HCT116 (cell line): Measurements from ENCODE around the gene FAM180A. TPM values are rescaled to one million over a fixed set of nuclear protein-coding genes. Genes with fewer than 3 reads are reported as not detected.

Experiments
- ATAC-seq: fragments of 200-7000 bp; cut with Tn5 transposase; 2 replicates; pipeline ENCODE4 v1.9.1; 2020; ENCODE audit warnings: mild to moderate bottlenecking, moderate library complexity
- BruUV-seq: library from RNA; stranded (reverse); fragments of 400-500 nt; replicated peaks from 2 replicates; lab custom pipeline; 2021; lab: Mats Ljungman, UMichigan
- CTCF ChIA-PET: fragments of 300-600 bp; sonication (Branson Sonifier 250); formaldehyde crosslinking; loops from one replicate; lab custom pipeline; 2021; ENCODE audit warnings: antibody characterized with exemption; lab: Charles Lee
- POLR2A ChIA-PET: fragments of 300-600, 350-600 bp; sonication (Branson Sonifier 250); formaldehyde crosslinking; loops from one replicate; lab custom pipeline; 2021; ENCODE audit warnings: antibody characterized with exemption; lab: Charles Lee
- RAD21 ChIA-PET, 2 experiments: fragments of 300-600 bp; sonication (Branson Sonifier 250); formaldehyde crosslinking; loops; one replicate each; lab custom pipeline; 2023; ENCODE audit warnings: low total read pairs in 2 of 2; ENCODE audit not compliant: uncharacterized antibody in 2 of 2, unreplicated experiment in 2 of 2, low non-redundant PET in 1 of 2; lab: Charles Lee
- DNase-seq: peaks from one replicate; pipeline ENCODE4 v3.0.0-alpha.2; 2010; ENCODE audit warnings: low read depth, low spot score
- H2AFZ ChIP-seq: fragments of 200-600 bp; shearing (Covaris generic), sonication (generic); 2 replicates; pipeline ENCODE4 v1.6.1; 2017; ENCODE audit warnings: low read depth, mixed run types, mixed read lengths, antibody characterized with exemption, low read length; ENCODE audit not compliant: poor library complexity, severe bottlenecking
- H3K27ac ChIP-seq: 2 replicates; pipeline ENCODE4 v1.5.1; 2012; ENCODE audit warnings: low read depth, low read length
- H3K27me3 ChIP-seq: fragments of 200-600 bp; sonication (generic); 2 replicates; pipeline ENCODE4 v1.6.1; 2016; ENCODE audit warnings: mixed run types, low read length, mixed read lengths; ENCODE audit not compliant: insufficient read depth
- H3K36me3 ChIP-seq, 2 experiments: fragments of 200-500 bp in 1 of 2; fragments of 200-600 bp in 1 of 2; sonication (Bioruptor generic) in 1 of 2; sonication (generic) in 1 of 2; 2 replicates each; pipeline versions ENCODE4 v1.5.1 to v1.6.1; 2014 to 2016; ENCODE audit warnings: low read length in 2 of 2, inconsistent platforms in 1 of 2, mixed read lengths in 1 of 2, mixed run types in 1 of 2; ENCODE audit not compliant: insufficient read depth in 2 of 2, control insufficient read depth in 1 of 2
- H3K4me1 ChIP-seq, 2 experiments: fragments of 200-600 bp in 1 of 2; sonication (generic) in 1 of 2; 2 replicates each; pipeline versions ENCODE4 v1.5.1 to v1.6.1; 2012 to 2017; ENCODE audit warnings: low read length in 2 of 2, inconsistent platforms in 1 of 2, mild to moderate bottlenecking in 1 of 2, mixed read lengths in 1 of 2, mixed run types in 1 of 2, moderate library complexity in 1 of 2; ENCODE audit not compliant: insufficient read depth in 2 of 2, control insufficient read depth in 1 of 2
- H3K4me2 ChIP-seq: fragments of 200-600 bp; sonication (generic); 2 replicates; pipeline ENCODE4 v1.6.1; 2017; ENCODE audit warnings: mixed run types, low read length, mixed read lengths
- H3K4me3 ChIP-seq, 2 experiments: fragments of 200-600 bp in 1 of 2; sonication (generic) in 1 of 2; replicated peaks in 1 of 2; 2 replicates each; pipeline ENCODE4 v1.5.1; 2011 to 2016; ENCODE audit warnings: low read length in 2 of 2, control low read depth in 1 of 2, low read depth in 1 of 2, mild to moderate bottlenecking in 1 of 2, mixed read lengths in 1 of 2, mixed run types in 1 of 2
- H3K79me2 ChIP-seq: fragments of 200-600 bp; sonication (generic); 2 replicates; pipeline ENCODE4 v1.6.1; 2017; ENCODE audit warnings: mild to moderate bottlenecking, mixed run types, low read length, moderate library complexity, mixed read lengths; ENCODE audit not compliant: insufficient read depth
- H3K9ac ChIP-seq: fragments of 200-600 bp; sonication (generic); 2 replicates; pipeline ENCODE4 v1.6.1; 2016; ENCODE audit warnings: low read length, mixed read lengths
- H3K9me2 ChIP-seq: fragments of 200-600 bp; sonication (generic), shearing (Covaris generic); 2 replicates; pipeline ENCODE4 v1.6.1; 2017; ENCODE audit warnings: mixed run types, mild to moderate bottlenecking, moderate library complexity; ENCODE audit not compliant: insufficient read depth
- H3K9me3 ChIP-seq, 2 experiments: fragments of 200-500 bp in 1 of 2; fragments of 200-600 bp in 1 of 2; sonication (Bioruptor generic) in 1 of 2; sonication (generic) in 1 of 2; 2 replicates each; pipeline ENCODE4 v1.6.1; 2014 to 2017; ENCODE audit warnings: low read length in 2 of 2, mixed read lengths in 2 of 2, inconsistent platforms in 1 of 2, low read depth in 1 of 2, mild to moderate bottlenecking in 1 of 2, mixed run types in 1 of 2, moderate library complexity in 1 of 2; ENCODE audit not compliant: control insufficient read depth in 1 of 2, insufficient read depth in 1 of 2
- H4K20me1 ChIP-seq: fragments of 200-600 bp; sonication (generic), shearing (Covaris generic); 2 replicates; pipeline ENCODE4 v1.6.1; 2017; ENCODE audit warnings: mixed run types, mild to moderate bottlenecking, moderate library complexity; ENCODE audit not compliant: insufficient read depth
- CEBPB ChIP-seq: IDR thresholded peaks from 2 replicates; pipeline ENCODE4 v1.6.1; 2012; ENCODE audit warnings: low read depth
- CTCF ChIP-seq, 3 experiments: fragments of 200-600 bp in 1 of 3; sonication (generic) in 1 of 3; IDR thresholded peaks in 2 of 3; conservative IDR thresholded peaks in 1 of 3; 2 replicates each; pipeline ENCODE4 v1.5.1; 2012 to 2017; ENCODE audit warnings: low read depth in 2 of 3, low read length in 2 of 3, antibody characterized with exemption in 1 of 3, borderline replicate concordance in 1 of 3, control low read depth in 1 of 3, mild to moderate bottlenecking in 1 of 3, mixed read lengths in 1 of 3, mixed run types in 1 of 3, moderate library complexity in 1 of 3; ENCODE audit not compliant: insufficient read depth in 1 of 3
- ELF1 ChIP-seq: IDR thresholded peaks from 2 replicates; pipeline ENCODE4 v1.6.1; 2012; ENCODE audit warnings: low read depth, borderline replicate concordance
- EZH2 ChIP-seq: fragments of 200-600 bp; sonication (generic); IDR thresholded peaks from 2 replicates; pipeline ENCODE4 v1.6.1; 2017; ENCODE audit warnings: antibody characterized with exemption, mixed run types
- FOSL1 ChIP-seq: IDR thresholded peaks from 2 replicates; pipeline ENCODE4 v1.6.1; 2012; ENCODE audit warnings: low read depth
- POLR2AphosphoS5 ChIP-seq: IDR thresholded peaks from 2 replicates; pipeline ENCODE4 v1.6.1; 2011; ENCODE audit warnings: mild to moderate bottlenecking, low read depth, low read length, moderate library complexity
- RAD21 ChIP-seq: IDR thresholded peaks from 2 replicates; pipeline ENCODE4 v1.6.1; 2012; ENCODE audit warnings: low read depth, mild to moderate bottlenecking
- SIN3A ChIP-seq: IDR thresholded peaks from 2 replicates; pipeline ENCODE4 v1.6.1; 2012; ENCODE audit warnings: low read depth
- SP1 ChIP-seq: IDR thresholded peaks from 2 replicates; pipeline ENCODE4 v1.6.1; 2012; ENCODE audit warnings: low read depth
- TCF7L2 ChIP-seq: IDR thresholded peaks from 2 replicates; pipeline ENCODE4 v1.7.0; 2011; ENCODE audit warnings: borderline replicate concordance, inconsistent platforms; ENCODE audit not compliant: insufficient read depth, insufficient read length; ENCODE audit errors: extremely low read depth
- ZBTB33 ChIP-seq: IDR thresholded peaks from 2 replicates; pipeline ENCODE4 v1.6.1; 2011; ENCODE audit warnings: mild to moderate bottlenecking, low read length, moderate library complexity; ENCODE audit not compliant: insufficient replicate concordance; ENCODE audit errors: extremely low read depth
- ZFX ChIP-seq: fragments of 450-650 bp; IDR thresholded peaks from 2 replicates; pipeline ENCODE4 v1.6.1; 2017
- ZNF274 ChIP-seq: fragments of 200-500 bp; sonication (Bioruptor generic); IDR thresholded peaks from 2 replicates; pipeline ENCODE4 v1.6.1; 2014; ENCODE audit warnings: mild to moderate bottlenecking, low read depth, low read length, inconsistent platforms
- intact Hi-C: fragments of 100-400 bp; cut with micrococcal nuclease; formaldehyde crosslinking; loops from 2 replicates; pipeline ENCODE4 v1.10.0; 2022
- total RNA-seq: library from RNA; stranded (reverse); gene quantifications from one replicate; pipeline ENCODE4 v1.2.1, GENCODE V29; 2021; ENCODE audit not compliant: unreplicated experiment

Gene FAM180A
- total RNA-seq, 1 experiment from 2014 or later: 0.59 TPM

GRCh38 chr7:135718794-135719437 is 29.7 kb downstream of the FAM180A start:
- RAD21 ChIA-PET: no interaction called here
- Histone ChIP-seq H3K9me3 (no peaks in the 10 kb centered on the region), H3K27me3 (no peaks in the 10 kb centered on the region), H3K9ac (no peak overlapping the region), H3K9me2 (no peaks in the 10 kb centered on the region), H3K4me1 (peaks cover 27 to 33% of the 10 kb centered on the region in 2 experiments), H3K79me2 (no peaks in the 10 kb centered on the region), H3K4me3 (no peak overlapping the region), H3K4me2 (no peak overlapping the region), H4K20me1 (no peaks in the 10 kb centered on the region), H3K36me3 (no peaks in the 10 kb centered on the region), H2AFZ (no peak overlapping the region), H3K27ac (no peak overlapping the region)
- ATAC-seq (no peak), DNase-seq (no peak)
- BruUV-seq: no TSS peak
- TF ChIP-seq TCF7L2 (no peak), FOSL1 (no peak), ELF1 (no peak), POLR2AphosphoS5 (no peak), RAD21 (no peak), CTCF (IDR thresholded peaks at IDR 0.05 in 2 of 3, conservative IDR thresholded peaks at IDR 0.05 in 1 of 3; ENCODE audit: borderline replicate concordance in 1 of 3, insufficient read depth in 1 of 3, low read depth in 2 of 3, low read length in 2 of 3) (no peak), SIN3A (no peak), ZNF274 (no peak), ZFX (no peak), CEBPB (no peak), EZH2 (no peak), ZBTB33 (no peak), SP1 (no peak)
- intact Hi-C loops: no loop called here
- CTCF ChIA-PET: no interaction called here
- POLR2A ChIA-PET: no interaction called here
